Fibroblast of skin of left quadriceps (primary cell): ENCODE measurements around the gene ABHD12B.
"Not testable (repeated sequence)": the region's sequence is repeated elsewhere in the genome, so short reads cannot be mapped to it uniquely, and the experiment has no call there.

Source experiments
- DNase-seq, 2 experiments: peaks; one replicate each; pipeline ENCODE4 v3.0.0-alpha.2; 2013; ENCODE audit warnings: low read depth in 2 of 2

The ABHD12B gene

GRCh38 chr14:50892255-50892654 lies 20.4 kb downstream of the ABHD12B start:
- DNase-seq, result no peak

- not testable (repeated sequence) for DNase-seq
Observed at GRCh38 chr14:50896421-50896820, 24.6 kb downstream of the ABHD12B start.

GRCh38 chr14:50897005-50897404 lies 25.2 kb downstream of the ABHD12B start:
- DNase-seq, result not testable (repeated sequence)

GRCh38 chr14:50897658-50898175 lies 25.9 kb downstream of the ABHD12B start:
- no peak for DNase-seq

DNA sequence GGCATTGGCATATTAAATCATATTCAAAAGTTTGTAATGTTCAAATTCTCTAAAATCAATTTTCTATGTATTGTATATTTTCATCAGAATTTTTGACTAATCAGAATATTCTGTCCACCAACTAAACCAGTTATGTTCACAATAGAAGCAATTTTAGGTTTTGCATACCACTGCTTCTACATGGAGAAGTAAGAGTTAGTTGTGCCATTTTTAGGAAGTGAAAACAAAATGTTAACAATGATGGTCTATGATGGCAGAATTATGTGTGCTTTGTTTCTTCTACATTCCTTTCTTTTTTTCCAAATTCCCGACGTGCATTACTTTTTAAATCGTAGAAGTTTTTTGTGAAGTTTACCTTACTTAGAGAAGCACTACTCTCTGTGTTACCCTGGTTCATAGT lies 29.5 kb downstream of the ABHD12B start:
- DNase-seq, result no peak

- DNase-seq, result no peak
Observed at GRCh38 chr14:50904719-50905118, 32.9 kb downstream of the ABHD12B start.

GRCh38 chr14:50906326-50907065 lies 34.6 kb downstream of the ABHD12B start:
- no peak for DNase-seq

GRCh38 chr14:50910495-50911420 lies 38.9 kb downstream of the ABHD12B start:
- DNase-seq, result no peak

GRCh38 chr14:50917449-50917848 lies 45.6 kb downstream of the ABHD12B start:
- DNase-seq, result no peak

GRCh38 chr14:50919524-50919923 lies 47.7 kb downstream of the ABHD12B start:
- not testable (repeated sequence) for DNase-seq

DNA sequence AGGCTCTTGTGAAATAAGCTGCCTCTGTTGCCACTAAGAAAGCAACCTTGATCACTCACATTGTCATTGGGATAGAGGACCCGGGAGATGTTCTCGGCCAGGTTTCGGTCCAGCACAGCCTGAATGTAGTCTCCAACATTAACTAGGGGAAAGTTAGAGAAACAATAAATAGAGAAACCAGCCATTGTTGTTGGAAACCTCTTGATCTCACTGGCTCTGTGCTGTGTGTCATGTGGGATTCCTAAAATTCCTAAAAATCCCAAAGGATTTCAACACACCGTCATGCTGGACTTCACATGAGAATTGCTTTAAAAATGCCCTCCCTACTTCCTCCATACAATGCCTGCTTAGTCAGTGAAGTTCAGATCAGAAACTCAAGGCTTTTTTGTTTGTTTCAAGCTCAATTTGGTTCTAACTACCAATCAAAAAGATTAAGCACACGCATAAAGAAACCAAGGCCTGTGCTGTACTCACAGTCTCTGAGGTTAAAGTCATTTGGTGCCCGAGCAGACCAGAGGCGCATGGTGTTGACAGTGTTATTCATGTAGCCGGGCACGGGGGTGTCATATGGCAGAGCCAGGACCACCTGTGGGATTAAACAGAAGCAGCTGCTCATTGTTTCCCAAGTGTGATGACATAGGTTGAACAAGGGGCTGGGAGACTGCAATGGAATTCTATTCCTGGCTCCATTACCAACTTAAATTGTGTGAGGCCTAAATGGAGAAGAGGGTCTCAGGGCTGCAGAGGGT lies 48.8 kb downstream of the ABHD12B start:
- peak; percentile 82 to 85 for DNase-seq

GRCh38 chr14:50922803-50923202 lies 51.0 kb downstream of the ABHD12B start:
- no peak for DNase-seq

DNA sequence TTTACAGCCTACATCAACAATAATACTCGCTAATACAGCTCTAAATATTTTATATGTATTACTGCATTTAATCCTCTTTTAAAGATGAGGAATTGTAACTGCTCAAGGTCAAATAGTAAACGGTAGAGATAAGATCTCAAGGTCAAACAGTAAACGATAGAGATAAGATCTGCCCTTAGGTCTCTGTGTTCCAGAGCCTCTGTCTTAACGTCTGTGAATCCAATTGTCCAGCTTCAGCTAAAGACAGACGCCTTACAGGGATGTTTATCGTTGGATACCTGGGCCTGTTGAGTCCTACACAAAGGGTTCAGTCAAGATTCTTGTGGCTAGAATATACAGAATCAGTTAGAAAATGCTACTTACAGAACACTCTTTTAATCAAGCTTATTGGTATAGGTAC lies 52.4 kb downstream of the ABHD12B start:
- no peak for DNase-seq

GRCh38 chr14:50924843-50925242 lies 53.0 kb downstream of the ABHD12B start:
- no peak for DNase-seq

GRCh38 chr14:50926851-50927386 lies 55.1 kb downstream of the ABHD12B start:
- DNase-seq, result no peak

DNA sequence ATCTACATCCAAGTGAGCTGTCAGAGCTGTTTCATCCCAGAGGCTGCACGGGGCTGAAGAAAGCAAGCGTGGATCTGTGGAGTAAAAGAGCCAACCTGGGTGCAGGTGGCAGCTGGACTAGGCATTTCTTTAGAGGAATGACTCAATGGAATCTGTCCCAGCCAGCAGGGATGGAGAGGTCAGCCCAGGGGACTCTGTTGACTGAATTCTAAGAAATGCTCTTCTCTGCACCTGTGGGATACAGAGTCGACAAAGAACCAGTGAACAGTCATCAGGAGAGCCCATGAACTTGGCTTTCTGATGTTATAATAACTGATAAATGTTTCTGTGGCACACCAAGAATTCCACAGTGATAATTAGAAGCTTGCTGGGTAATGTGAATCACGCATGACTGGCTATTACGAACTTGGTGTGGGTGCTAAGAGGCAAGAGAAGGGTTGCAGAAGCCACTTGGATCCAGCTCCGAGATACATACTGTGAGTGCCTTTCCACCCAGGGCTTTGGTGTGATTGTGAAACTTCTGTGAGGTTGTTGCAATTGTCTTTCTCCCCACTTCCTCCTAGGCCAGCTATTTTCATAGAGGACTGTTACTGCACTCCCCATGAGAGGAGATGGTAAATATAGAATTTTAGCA lies 56.3 kb downstream of the ABHD12B start:
- no peak for DNase-seq

GRCh38 chr14:50929506-50929905 lies 57.7 kb downstream of the ABHD12B start:
- DNase-seq, result no peak

DNA sequence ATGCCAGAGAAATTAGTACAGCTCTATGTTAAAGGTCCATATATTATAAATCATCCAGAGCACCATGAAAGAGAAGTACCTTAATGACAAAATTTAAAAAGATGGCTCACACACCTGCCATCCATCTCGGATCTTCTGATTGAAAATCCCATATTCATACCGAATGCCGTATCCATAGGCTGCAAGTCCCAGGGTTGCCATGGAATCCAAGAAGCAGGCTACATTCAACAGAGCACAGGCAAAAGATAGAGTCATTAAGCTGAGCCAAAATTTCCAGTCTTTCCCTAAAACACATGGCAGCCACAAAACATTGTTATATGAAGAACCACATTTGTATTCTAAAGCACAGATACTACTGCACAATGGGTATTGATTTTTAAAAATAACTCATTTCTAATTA lies 59.7 kb downstream of the ABHD12B start:
- DNase-seq, result no peak

DNA sequence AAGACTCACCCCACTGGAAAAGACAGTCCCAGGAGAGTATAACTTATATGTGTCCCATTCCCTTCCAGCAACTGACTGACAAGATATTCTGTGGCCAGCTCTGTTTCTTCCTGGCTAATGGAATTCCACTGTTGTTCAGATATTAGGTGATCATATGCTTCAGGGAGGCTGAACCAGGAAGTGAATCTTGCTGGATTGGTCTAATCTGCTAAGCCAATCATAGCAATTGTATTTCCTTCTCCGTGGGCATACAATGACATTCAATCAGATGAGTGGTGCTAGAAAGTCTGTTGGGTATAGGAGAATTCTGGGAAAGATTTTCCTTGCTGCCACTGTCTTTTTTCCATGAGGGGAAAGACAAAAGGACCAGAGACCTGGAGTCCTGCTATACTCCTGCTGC lies 60.3 kb downstream of the ABHD12B start:
- no peak for DNase-seq

GRCh38 chr14:50932592-50933495 lies 61.0 kb downstream of the ABHD12B start:
- no peak for DNase-seq
